SU-DHL-6 (cell line): ENCODE results near the gene SLC5A11.

Source experiments
- H2AFZ ChIP-seq: fragments of 200-600 bp; sonication (generic); 2 replicates; pipeline ENCODE4 v1.6.1; 2014; ENCODE audit warnings: low read depth, mild to moderate bottlenecking, moderate library complexity, mixed read lengths, antibody characterized with exemption, low read length; ENCODE audit not compliant: severe bottlenecking
- H3F3A ChIP-seq: fragments of 200-600 bp; shearing (Covaris generic); 2 replicates; pipeline ENCODE4 v1.6.0; 2016; ENCODE audit warnings: antibody characterized with exemption, mild to moderate bottlenecking; ENCODE audit not compliant: insufficient read depth
- H3K27ac ChIP-seq: fragments of 200-600 bp; sonication (generic); 2 replicates; pipeline ENCODE4 v1.5.1; 2016; ENCODE audit warnings: low read depth, mild to moderate bottlenecking, low read length, moderate library complexity, mixed read lengths
- H3K27me3 ChIP-seq: fragments of 200-600 bp; sonication (generic), shearing (Covaris generic); 2 replicates; pipeline ENCODE4 v1.6.0; 2014; ENCODE audit warnings: mild to moderate bottlenecking, low read length
- H3K36me3 ChIP-seq: fragments of 200-600 bp; sonication (generic); 2 replicates; pipeline ENCODE4 v1.6.1; 2014; ENCODE audit warnings: mild to moderate bottlenecking, low read length, mixed read lengths
- H3K4me2 ChIP-seq: fragments of 300-600, 200-600 bp; shearing (Covaris generic), sonication (generic); 2 replicates; pipeline ENCODE4 v1.6.0; 2014; ENCODE audit warnings: low read length, low read depth, mild to moderate bottlenecking; ENCODE audit not compliant: poor library complexity, severe bottlenecking
- H3K4me3 ChIP-seq: fragments of 200-600 bp; sonication (generic); 2 replicates; pipeline ENCODE4 v1.5.1; 2014; ENCODE audit warnings: antibody characterized with exemption, low read length, mild to moderate bottlenecking, mixed read lengths; ENCODE audit not compliant: insufficient read depth, poor library complexity, severe bottlenecking
- H3K79me2 ChIP-seq: fragments of 200-600 bp; sonication (generic); 2 replicates; pipeline ENCODE4 v1.6.1; 2014; ENCODE audit warnings: mild to moderate bottlenecking, low read length, moderate library complexity; ENCODE audit not compliant: insufficient read depth
- H3K9ac ChIP-seq: fragments of 200-600 bp; sonication (generic); 2 replicates; pipeline ENCODE4 v1.7.0; 2014; ENCODE audit warnings: mild to moderate bottlenecking, low read length
- H3K9me2 ChIP-seq: fragments of 200-600 bp; sonication (generic); replicated peaks from 2 replicates; pipeline ENCODE4 v1.6.1; 2014; ENCODE audit warnings: low read length; ENCODE audit not compliant: insufficient read depth
- H3K9me3 ChIP-seq: fragments of 200-600 bp; sonication (generic); 2 replicates; pipeline ENCODE4 v1.6.1; 2014; ENCODE audit warnings: low read length, mixed read lengths; ENCODE audit not compliant: insufficient read depth
- H4K20me1 ChIP-seq: fragments of 200-600 bp; sonication (generic); 2 replicates; pipeline ENCODE4 v1.6.1; 2014; ENCODE audit warnings: low read depth, mild to moderate bottlenecking, antibody characterized with exemption, low read length, moderate library complexity, mixed read lengths
- CTCF ChIP-seq: fragments of 200-600 bp; sonication (generic); IDR thresholded peaks from one replicate; pipeline ENCODE4 v1.5.1; 2017; ENCODE audit warnings: antibody characterized with exemption, mild to moderate bottlenecking, low read length, moderate library complexity; ENCODE audit not compliant: insufficient read depth, poor library complexity, severe bottlenecking
- EZH2phosphoT487 ChIP-seq: fragments of 200-600 bp; sonication (generic), shearing (Covaris generic); conservative IDR thresholded peaks from 2 replicates; pipeline ENCODE4 v1.6.1; 2018; ENCODE audit warnings: mild to moderate bottlenecking, antibody characterized with exemption, low read length, moderate library complexity, mixed read lengths

SLC5A11 gene

GRCh38 chr16:24849641-24850040 lies 3.9 kb downstream of the SLC5A11 start:
- no peaks in the 10 kb centered on the region for H3K27me3 ChIP-seq
- no peak for TF ChIP-seq CTCF
- no peak for TF ChIP-seq EZH2phosphoT487

GRCh38 chr16:24850289-24850938 lies 4.7 kb downstream of the SLC5A11 start:
- no peak overlapping the region for H3K9ac ChIP-seq
- H3K27ac ChIP-seq = no peak overlapping the region
- TF ChIP-seq EZH2phosphoT487 = no peak
- no peak for TF ChIP-seq CTCF

More at GRCh38 chr16:24849641-24850040, 3.9 kb downstream of the SLC5A11 start:
- Histone ChIP-seq H3K4me3 (no peak overlapping the region), H3K9me2 (no peaks in the 10 kb centered on the region), H3K9ac (no peak overlapping the region), H3F3A (no peaks in the 10 kb centered on the region), H3K79me2 (no peaks in the 10 kb centered on the region), H3K4me2 (no peak overlapping the region), H3K9me3 (no peaks in the 10 kb centered on the region), H4K20me1 (no peaks in the 10 kb centered on the region), H2AFZ (no peak overlapping the region), H3K36me3 (no peaks in the 10 kb centered on the region), H3K27ac (no peak overlapping the region)

GRCh38 chr16:24851700-24852099 lies 5.9 kb downstream of the SLC5A11 start:
- Histone ChIP-seq H3K4me2 (no peak overlapping the region), H3K4me3 (no peak overlapping the region), H3K9me2 (no peaks in the 10 kb centered on the region), H4K20me1 (no peaks in the 10 kb centered on the region), H3K27me3 (no peaks in the 10 kb centered on the region), H3K9ac (no peak overlapping the region), H3F3A (no peaks in the 10 kb centered on the region), H3K9me3 (no peaks in the 10 kb centered on the region), H2AFZ (no peak overlapping the region), H3K27ac (no peak overlapping the region), H3K79me2 (no peaks in the 10 kb centered on the region), H3K36me3 (no peaks in the 10 kb centered on the region)
- TF ChIP-seq EZH2phosphoT487 (no peak), CTCF (no peak)

More at GRCh38 chr16:24850289-24850938, 4.7 kb downstream of the SLC5A11 start:
- Histone ChIP-seq H2AFZ (no peak overlapping the region), H4K20me1 (no peaks in the 10 kb centered on the region), H3K9me3 (no peaks in the 10 kb centered on the region), H3K79me2 (no peaks in the 10 kb centered on the region), H3K27me3 (no peaks in the 10 kb centered on the region), H3K36me3 (no peaks in the 10 kb centered on the region), H3K4me2 (no peak overlapping the region), H3K9me2 (no peaks in the 10 kb centered on the region), H3K4me3 (no peak overlapping the region), H3F3A (no peaks in the 10 kb centered on the region)
